RPMI8226 (cell line): ENCODE data around the gene GPR155.

ENCODE experiments used
- DNase-seq: peaks from one replicate; pipeline ENCODE4 v3.0.0-alpha.2; 2015

GPR155 gene, protein sequence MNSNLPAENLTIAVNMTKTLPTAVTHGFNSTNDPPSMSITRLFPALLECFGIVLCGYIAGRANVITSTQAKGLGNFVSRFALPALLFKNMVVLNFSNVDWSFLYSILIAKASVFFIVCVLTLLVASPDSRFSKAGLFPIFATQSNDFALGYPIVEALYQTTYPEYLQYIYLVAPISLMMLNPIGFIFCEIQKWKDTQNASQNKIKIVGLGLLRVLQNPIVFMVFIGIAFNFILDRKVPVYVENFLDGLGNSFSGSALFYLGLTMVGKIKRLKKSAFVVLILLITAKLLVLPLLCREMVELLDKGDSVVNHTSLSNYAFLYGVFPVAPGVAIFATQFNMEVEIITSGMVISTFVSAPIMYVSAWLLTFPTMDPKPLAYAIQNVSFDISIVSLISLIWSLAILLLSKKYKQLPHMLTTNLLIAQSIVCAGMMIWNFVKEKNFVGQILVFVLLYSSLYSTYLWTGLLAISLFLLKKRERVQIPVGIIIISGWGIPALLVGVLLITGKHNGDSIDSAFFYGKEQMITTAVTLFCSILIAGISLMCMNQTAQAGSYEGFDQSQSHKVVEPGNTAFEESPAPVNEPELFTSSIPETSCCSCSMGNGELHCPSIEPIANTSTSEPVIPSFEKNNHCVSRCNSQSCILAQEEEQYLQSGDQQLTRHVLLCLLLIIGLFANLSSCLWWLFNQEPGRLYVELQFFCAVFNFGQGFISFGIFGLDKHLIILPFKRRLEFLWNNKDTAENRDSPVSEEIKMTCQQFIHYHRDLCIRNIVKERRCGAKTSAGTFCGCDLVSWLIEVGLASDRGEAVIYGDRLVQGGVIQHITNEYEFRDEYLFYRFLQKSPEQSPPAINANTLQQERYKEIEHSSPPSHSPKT

GRCh38 chr2:174486563-174487107 is at the start of gene GPR155:
Gene GPR155, minus strand, starts transcription at chr2:174487029. Its CDS starts 5,073 bp downstream, at chr2:174481956.
- DNase-seq = peak; percentile 64

GRCh38 chr2:174535757-174536703 is 49.2 kb upstream of the GPR155 start:
- peak; percentile 92 for DNase-seq

GRCh38 chr2:174535083-174535482 is 48.3 kb upstream of the GPR155 start:
- DNase-seq = no peak

GRCh38 chr2:174529916-174530315 is 43.1 kb upstream of the GPR155 start:
- no peak for DNase-seq

- no peak for DNase-seq
These were observed 41.1 kb upstream of the GPR155 start for GRCh38 chr2:174527959-174528358.

DNA sequence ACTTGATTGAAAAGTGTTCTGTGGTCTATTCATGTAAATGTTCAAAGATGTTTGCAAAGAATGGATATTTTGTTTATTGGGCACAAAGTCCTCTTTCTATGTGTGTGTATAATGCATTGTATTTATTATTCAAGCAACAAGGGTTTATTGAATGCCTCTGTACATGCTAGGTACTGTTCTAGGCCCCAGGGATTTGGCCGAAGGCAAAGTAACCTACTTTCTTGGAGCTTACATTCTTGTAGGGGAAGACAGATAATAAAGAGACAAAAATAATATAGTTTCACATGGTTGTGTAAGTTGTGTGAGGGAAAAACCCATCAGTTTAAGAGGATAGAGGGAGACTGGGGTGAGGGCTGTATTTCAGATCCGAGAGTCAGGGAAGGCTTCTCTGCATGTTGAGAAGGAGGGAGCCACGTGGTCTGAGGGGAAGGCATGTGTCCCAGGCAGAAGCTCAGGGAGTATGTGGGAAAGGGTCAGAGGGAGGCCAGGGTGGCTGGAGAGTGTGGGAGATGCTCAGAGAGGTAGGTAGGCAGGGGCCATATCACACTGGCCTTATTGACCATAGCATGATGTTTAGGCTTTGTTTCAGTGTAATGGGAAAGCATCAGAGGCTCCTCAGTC is 40.4 kb upstream of the GPR155 start:
- DNase-seq = no peak

GRCh38 chr2:174524527-174524926 is 37.7 kb upstream of the GPR155 start:
- no peak for DNase-seq

GRCh38 chr2:174522553-174522952 is 35.7 kb upstream of the GPR155 start:
- peak; percentile 28 for DNase-seq

DNA sequence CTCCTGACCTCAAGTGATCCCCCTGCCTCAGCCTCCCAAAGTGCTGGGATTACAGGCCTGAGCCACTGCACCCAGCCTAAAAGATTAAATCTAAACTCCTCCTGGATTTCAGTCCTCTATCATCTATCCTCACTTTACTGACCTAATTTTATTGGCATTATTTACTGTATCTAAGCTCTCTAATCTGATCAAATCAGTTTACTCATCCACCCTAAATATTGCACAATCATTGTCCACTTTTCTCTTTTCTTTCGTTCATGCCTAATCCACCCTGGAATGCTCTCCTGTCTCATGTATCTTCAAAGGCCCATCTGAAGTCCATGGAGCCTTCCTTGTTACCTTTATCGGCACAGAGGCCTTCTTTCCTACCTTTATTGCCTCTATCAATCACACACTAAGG is 31.6 kb upstream of the GPR155 start:
- no peak for DNase-seq

- DNase-seq = peak; percentile 20
These were observed 29.9 kb upstream of the GPR155 start for GRCh38 chr2:174516501-174517378.

DNA sequence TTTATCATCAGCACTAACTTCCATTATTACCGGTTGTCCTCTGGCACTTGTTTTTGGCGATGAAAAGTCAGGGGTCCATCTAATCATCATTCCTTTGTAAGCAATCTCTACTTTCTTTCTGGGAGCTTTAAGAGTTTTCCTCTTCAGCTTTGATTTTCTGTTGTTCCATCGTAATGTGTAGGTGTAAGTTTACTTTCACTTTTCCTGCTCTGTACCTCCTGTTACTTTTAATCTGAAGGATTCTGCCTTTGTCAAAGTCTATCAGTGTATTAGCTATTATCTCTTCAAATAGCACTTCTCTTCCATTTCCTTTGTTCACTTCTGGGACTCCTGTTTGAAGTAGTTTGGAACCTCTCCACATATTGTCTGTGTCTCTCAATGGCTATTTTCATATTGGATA is 25.5 kb upstream of the GPR155 start:
- no peak for DNase-seq

- DNase-seq = no peak
These were observed 24.9 kb upstream of the GPR155 start for GRCh38 chr2:174511580-174512260.

DNA sequence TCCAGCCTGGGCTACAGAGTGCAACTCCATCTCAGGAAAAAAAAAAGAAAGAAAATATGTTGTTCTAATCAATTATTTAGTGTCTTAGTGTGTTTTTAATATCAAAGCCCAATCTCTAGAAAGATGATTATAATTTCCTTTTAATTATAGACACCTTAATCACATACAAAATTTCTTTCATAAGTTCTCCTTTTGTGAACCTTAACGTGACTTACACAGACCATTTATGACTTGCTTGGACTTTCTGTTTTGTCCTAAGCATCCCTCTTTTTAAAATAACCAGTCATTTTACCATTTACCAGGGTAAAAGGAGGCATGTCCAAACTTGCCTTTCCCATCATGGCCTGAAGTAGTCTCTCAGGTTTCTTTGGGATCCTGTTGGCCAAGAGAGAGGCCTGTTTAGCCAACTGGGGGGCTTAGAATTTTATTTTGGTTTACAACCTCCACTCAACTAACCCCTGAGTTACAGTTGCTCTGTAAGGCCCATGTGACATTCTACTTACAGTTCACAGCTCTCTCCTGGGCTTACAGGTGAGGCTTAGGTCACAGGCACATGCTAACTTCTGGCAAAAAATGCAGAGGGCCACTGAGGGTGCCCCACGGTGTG is 23.9 kb upstream of the GPR155 start:
- DNase-seq = peak; percentile 47

DNA sequence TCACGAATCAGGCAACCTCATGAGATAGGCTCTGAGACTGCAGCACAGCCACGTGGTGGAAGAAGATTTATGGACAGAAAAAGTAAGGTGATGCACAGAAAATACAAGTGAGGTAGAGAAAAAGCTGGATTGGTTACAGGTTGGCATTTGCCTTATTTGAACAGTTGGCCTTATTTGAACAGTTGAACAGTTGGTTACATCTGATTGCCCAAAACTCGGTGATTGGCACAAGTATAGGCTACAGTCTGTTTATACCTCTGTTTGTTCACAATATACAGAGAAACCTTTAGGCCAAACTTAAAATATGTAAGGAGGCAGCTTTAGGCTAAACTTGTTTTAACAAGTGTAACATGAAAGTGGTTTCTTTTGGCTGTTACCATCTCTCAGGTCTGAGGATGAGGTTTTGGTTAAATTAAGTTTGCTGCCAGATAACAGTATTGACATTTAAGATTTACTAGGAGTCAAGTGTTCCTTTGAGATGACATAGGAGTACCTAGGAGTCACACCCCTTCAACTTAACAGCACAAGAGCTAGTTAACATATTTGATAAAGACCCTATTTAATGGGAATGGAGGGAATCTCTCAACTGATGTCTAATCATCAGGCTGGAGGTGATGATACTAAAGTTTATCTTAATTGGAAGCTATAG is 16.5 kb upstream of the GPR155 start:
- DNase-seq = no peak

DNA sequence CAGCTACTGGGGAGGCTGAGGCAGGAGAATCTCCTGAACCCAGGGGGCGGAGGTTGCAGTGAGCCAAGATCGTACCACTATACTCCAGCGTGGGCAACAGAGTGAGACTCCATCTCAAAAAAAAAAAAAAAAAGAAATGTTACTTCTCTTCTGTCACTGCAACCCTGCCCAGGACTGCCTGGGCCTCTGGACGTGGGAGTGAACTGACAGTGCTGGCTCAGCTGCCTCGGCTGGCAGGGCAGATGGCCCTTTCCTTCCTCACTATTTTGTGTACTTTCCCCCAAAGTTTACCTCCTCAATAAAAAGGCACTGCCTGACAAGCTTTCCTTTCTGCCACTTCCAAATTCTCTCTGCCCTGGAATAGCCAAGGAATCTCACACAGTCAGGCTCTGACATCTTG is 12.5 kb upstream of the GPR155 start:
- DNase-seq = no peak

GRCh38 chr2:174495365-174496012 is 8.7 kb upstream of the GPR155 start:
- no peak for DNase-seq

DNA sequence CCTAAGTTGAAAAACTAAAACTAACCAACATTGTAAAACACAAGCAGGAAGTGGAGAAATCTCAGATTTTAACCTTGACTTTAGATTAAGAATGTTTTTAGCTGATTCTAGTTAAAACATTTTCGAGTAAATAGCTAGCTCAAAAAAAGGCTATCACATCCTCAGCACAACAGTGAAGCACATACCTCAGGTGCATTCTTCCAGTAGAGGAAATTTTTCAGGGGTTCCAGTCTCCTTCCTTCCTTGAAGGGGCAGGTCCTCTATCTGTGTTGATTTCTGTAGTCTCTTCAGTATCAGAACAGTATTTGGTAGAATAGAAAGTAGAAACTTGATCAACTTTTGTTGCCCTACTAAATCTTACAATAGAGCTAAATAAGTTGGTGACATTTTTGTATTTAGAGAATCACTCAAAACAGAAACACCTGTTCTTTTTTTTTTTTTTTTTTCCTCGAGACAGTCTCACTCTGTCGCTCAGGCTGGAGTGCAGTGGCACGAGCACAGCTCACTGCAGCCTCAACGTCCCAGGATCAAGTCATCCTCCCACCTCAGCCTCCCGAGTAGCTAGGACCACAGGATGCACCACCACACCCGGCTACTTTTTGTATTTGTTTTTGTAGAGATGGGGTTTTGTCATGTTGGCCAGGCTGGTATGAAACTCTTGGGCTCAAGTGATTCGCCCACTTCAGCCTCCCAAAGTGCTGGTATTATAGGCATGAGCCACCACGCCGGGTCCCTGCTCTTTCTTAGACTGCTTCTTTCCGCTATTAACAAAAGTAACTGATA is 6.9 kb upstream of the GPR155 start:
- DNase-seq = peak; percentile 23

DNA sequence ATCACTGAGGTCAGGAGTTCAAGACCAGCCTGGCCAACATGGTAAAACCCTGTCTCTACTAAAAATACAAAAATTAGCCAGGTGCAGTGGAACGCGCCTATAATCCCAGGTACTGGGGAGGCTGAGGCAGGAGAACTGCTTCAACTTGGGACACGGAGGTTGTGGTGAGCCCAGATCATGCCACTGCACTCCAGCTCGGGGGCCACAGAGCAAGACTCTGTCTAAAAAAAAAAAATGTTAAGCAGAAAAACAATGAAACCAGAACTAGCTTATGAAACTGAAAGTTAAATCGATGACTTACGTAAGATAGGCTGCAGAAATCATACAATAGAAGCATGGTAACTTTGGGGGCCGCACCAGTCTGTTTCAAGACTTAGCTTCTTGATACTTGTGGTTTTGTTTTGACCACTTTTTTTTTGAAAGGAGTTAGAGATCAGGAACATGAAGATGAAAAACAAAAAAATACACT is 6.2 kb upstream of the GPR155 start:
- DNase-seq = peak; percentile 80
